HG03196 (cell line): ENCODE results near the gene BIRC7.
A peak's percentile ranks its signal among the peaks of the same experiment; 100 is the strongest.

Experiments used
- ATAC-seq: cut with Tn5 transposase; IDR thresholded peaks from one replicate; pipeline ENCODE4 v1.9.1; 2021; ENCODE audit not compliant: unreplicated experiment

The BIRC7 gene

GRCh38 chr20:63262836-63263235 lies 27.1 kb downstream of the BIRC7 start:
- no peak for ATAC-seq

GRCh38 chr20:63264000-63264399 lies 28.3 kb downstream of the BIRC7 start:
- no peak for ATAC-seq

GRCh38 chr20:63264519-63264918 lies 28.8 kb downstream of the BIRC7 start:
- no peak for ATAC-seq

GRCh38 chr20:63265891-63266515 lies 30.3 kb downstream of the BIRC7 start:
- no peak for ATAC-seq

- ATAC-seq: no peak
These were observed 32.0 kb downstream of the BIRC7 start for GRCh38 chr20:63267691-63268090.

- no peak for ATAC-seq
These were observed 32.6 kb downstream of the BIRC7 start for GRCh38 chr20:63268256-63268655.

GRCh38 chr20:63268671-63269439 lies 33.1 kb downstream of the BIRC7 start:
- no peak for ATAC-seq

- no peak for ATAC-seq
These were observed 34.0 kb downstream of the BIRC7 start for GRCh38 chr20:63269724-63270123.

GRCh38 chr20:63270606-63271325 lies 35.1 kb downstream of the BIRC7 start:
- ATAC-seq: no peak

- ATAC-seq: peak; percentile 82
These were observed 36.7 kb downstream of the BIRC7 start, which contains the start of gene ARFGAP1 for GRCh38 chr20:63272105-63273058. Gene ARFGAP1 (plus strand): TSS chr20:63272813. CDS start chr20:63275581, 2,768 bp downstream.

- no peak for ATAC-seq
These were observed 37.4 kb downstream of the BIRC7 start for GRCh38 chr20:63273059-63273579.

GRCh38 chr20:63273635-63274380 lies 38.1 kb downstream of the BIRC7 start:
- ATAC-seq: no peak

GRCh38 chr20:63274381-63275228 lies 38.9 kb downstream of the BIRC7 start:
- no peak for ATAC-seq

- no peak for ATAC-seq
These were observed 40.1 kb downstream of the BIRC7 start for GRCh38 chr20:63275825-63276224.

- no peak for ATAC-seq
These were observed 41.3 kb downstream of the BIRC7 start for GRCh38 chr20:63276956-63277355.

GRCh38 chr20:63277466-63278272 lies 42.0 kb downstream of the BIRC7 start:
- ATAC-seq: no peak

- ATAC-seq: no peak
These were observed 43.0 kb downstream of the BIRC7 start for GRCh38 chr20:63278661-63279060.

- no peak for ATAC-seq
These were observed 44.2 kb downstream of the BIRC7 start for GRCh38 chr20:63279931-63280330.
